Retinal pigment epithelial cell (primary cell): ENCODE results near the gene GRIK1.

Experiments used
- DNase-seq: peaks from one replicate; pipeline ENCODE4 v3.0.0-alpha.2; 2010; ENCODE audit warnings: low read depth
- H3K4me3 ChIP-seq: 2 replicates; pipeline ENCODE4 v1.5.1; 2011; ENCODE audit warnings: mild to moderate bottlenecking, low read length, control low read depth, moderate library complexity
- CTCF ChIP-seq: conservative IDR thresholded peaks from 2 replicates; pipeline ENCODE4 v1.5.1; 2011; ENCODE audit warnings: low read depth, low read length, control low read depth, inconsistent platforms

Gene GRIK1

GRCh38 chr21:29843804-29844203 is 96.0 kb downstream of the GRIK1 start:
- no peak for DNase-seq
- TF ChIP-seq CTCF = no peak
- no peak overlapping the region for H3K4me3 ChIP-seq

GRCh38 chr21:29834617-29835016 is 105.2 kb downstream of the GRIK1 start:
- no peak for DNase-seq
- TF ChIP-seq CTCF = no peak
- H3K4me3 ChIP-seq = no peak overlapping the region

GRCh38 chr21:29832217-29832616 is 107.6 kb downstream of the GRIK1 start:
- TF ChIP-seq CTCF = no peak
- no peak for DNase-seq
- H3K4me3 ChIP-seq = no peak overlapping the region

- no peak for TF ChIP-seq CTCF
- H3K4me3 ChIP-seq = no peak overlapping the region
- no peak for DNase-seq
These were observed 110.1 kb downstream of the GRIK1 start for GRCh38 chr21:29829564-29830275.

- H3K4me3 ChIP-seq = no peak overlapping the region
- DNase-seq = no peak
- no peak for TF ChIP-seq CTCF
These were observed 112.1 kb downstream of the GRIK1 start for GRCh38 chr21:29827647-29828046.

GRCh38 chr21:29827236-29827635 is 112.6 kb downstream of the GRIK1 start:
- DNase-seq = no peak
- H3K4me3 ChIP-seq = no peak overlapping the region
- TF ChIP-seq CTCF = no peak

- no peak for TF ChIP-seq CTCF
- H3K4me3 ChIP-seq = no peak overlapping the region
- no peak for DNase-seq
These were observed 113.4 kb downstream of the GRIK1 start for GRCh38 chr21:29826386-29826785.
